Breast epithelium (tissue), 4 donors: ENCODE data around the gene BRCC3. TPM values are rescaled to one million over a fixed set of nuclear protein-coding genes. Genes with fewer than 3 reads are reported as not detected.
A peak's percentile ranks its signal among the peaks of the same experiment; 100 is the strongest.

Experiments used
- DNase-seq, 2 donors: peaks; one replicate each; pipeline ENCODE4 v3.0.0-alpha.2; 2019; ENCODE audit warnings: low spot score in 2 of 2
- H3K27ac ChIP-seq, 2 donors: fragments of 200-600 bp; sonication (generic) in 1 of 2; one replicate each; pipeline ENCODE4 v1.5.1; 2016 to 2019; ENCODE audit warnings: mild to moderate bottlenecking in 1 of 2
- H3K27me3 ChIP-seq, 2 donors: fragments of 200-600 bp; sonication (generic) in 1 of 2; one replicate each; pipeline versions ENCODE4 v1.5.1 to v1.6.0; 2017 to 2019; ENCODE audit warnings: control low read depth in 1 of 2, mild to moderate bottlenecking in 1 of 2
- H3K36me3 ChIP-seq: fragments of 200-600 bp; one replicate; pipeline ENCODE4 v1.5.1; 2019
- H3K4me1 ChIP-seq, 2 donors: fragments of 200-600 bp; sonication (generic); one replicate each; pipeline ENCODE4 v1.5.1; 2016 to 2019; ENCODE audit warnings: control low read depth in 1 of 2
- H3K4me3 ChIP-seq, 3 donors: fragments of 200-600 bp; sonication (generic); 1 replicate in 2 of 3; 2 replicates in 1 of 3; pipeline ENCODE4 v1.5.1; 2016 to 2019; ENCODE audit warnings: mild to moderate bottlenecking in 3 of 3, moderate library complexity in 2 of 3
- H3K9me3 ChIP-seq, 2 donors: fragments of 200-600 bp; sonication (generic) in 1 of 2; one replicate each; pipeline ENCODE4 v1.5.1; 2016 to 2019; ENCODE audit warnings: control low read depth in 1 of 2
- CTCF ChIP-seq, 3 donors: fragments of 450-650 bp; IDR thresholded peaks; one replicate each; pipeline ENCODE4 v1.5.1; 2016 to 2017; ENCODE audit warnings: antibody characterized with exemption in 3 of 3, mild to moderate bottlenecking in 3 of 3, moderate library complexity in 3 of 3
- POLR2A ChIP-seq: fragments of 450-650 bp; IDR thresholded peaks from one replicate; pipeline ENCODE4 v1.6.1; 2016; ENCODE audit warnings: antibody characterized with exemption, mild to moderate bottlenecking, moderate library complexity
- POLR2AphosphoS5 ChIP-seq, 3 donors: sonication (generic); formaldehyde crosslinking; IDR thresholded peaks; one replicate each; pipeline ENCODE4 v1.6.1; 2017; ENCODE audit warnings: antibody characterized with exemption in 3 of 3
- intact Hi-C: fragments of 100-400 bp; cut with DNase I; formaldehyde crosslinking; loops from one replicate; pipeline ENCODE4 v1.15.1; 2023; ENCODE audit warnings: low total_unique reads
- total RNA-seq, 3 donors: library from RNA; depleted of rRNA; stranded (reverse); fragments of >200 nt; gene quantifications; one replicate each; pipeline ENCODE4 v1.1.0, GENCODE V29; 2016

BRCC3 gene
- 10 to 100 TPM; 12.8 to 16.0 (median 13.1) TPM for total RNA-seq

- intact Hi-C loops, result no loop called here
- no peaks in the 10 kb centered on the region for H3K36me3 ChIP-seq
- peak; percentile 62 to 72 for DNase-seq
Observed at GRCh38 chrX:155070975-155071693, at the start of gene BRCC3, which contains the start of the genes CMC4 and MTCP1. Gene BRCC3 (plus strand): TSS chrX:155071508. CDS start chrX:155071528, 20 bp downstream. Gene CMC4 (minus strand): TSS chrX:155071136. CDS start chrX:155064023, 7,113 bp downstream. Gene MTCP1 (minus strand): TSS chrX:155071136. CDS start chrX:155066010, 5,126 bp downstream.

GRCh38 chrX:155022585-155022984, 48.7 kb upstream of the BRCC3 start, which contains the start of gene F8:
Gene F8 (minus strand): TSS chrX:155022723. CDS start chrX:155022552, 171 bp downstream.
- H3K4me3 ChIP-seq, result no peak within 1 kb of the TSS
- H3K27ac ChIP-seq, result no peak within 1 kb of the TSS
- intact Hi-C loops, result no loop called here

More at GRCh38 chrX:155070975-155071693, at the start of gene BRCC3, which contains the start of the genes CMC4 and MTCP1:
- Histone ChIP-seq H3K9me3 (no peaks in the 10 kb centered on the region), H3K4me1 (no peaks in the 10 kb centered on the region), H3K27ac (peak within 1 kb of the TSS; percentile 81 to 89), H3K4me3 (peak within 1 kb of the TSS; percentile 54 to 78 (median 57)), H3K27me3 (no peaks in the 10 kb centered on the region)
- TF ChIP-seq POLR2A (peak; percentile 36), POLR2AphosphoS5 (IDR thresholded peaks at IDR 0.05) (peak in 2 of 3 donors; percentile 20 to 23), CTCF (IDR thresholded peaks at IDR 0.05) (no peak)

GRCh38 chrX:155023907-155024833, 47.1 kb upstream of the BRCC3 start:
- Histone ChIP-seq H3K9me3 (no peaks in the 10 kb centered on the region), H3K27ac (no peak overlapping the region), H3K4me3 (no peak overlapping the region), H3K36me3 (no peaks in the 10 kb centered on the region), H3K4me1 (no peaks in the 10 kb centered on the region), H3K27me3 (no peaks in the 10 kb centered on the region)
- intact Hi-C loops, result no loop called here
- no peak for DNase-seq
- TF ChIP-seq CTCF (IDR thresholded peaks at IDR 0.05), result no peak
- TF ChIP-seq POLR2A, result no peak
- no peak for TF ChIP-seq POLR2AphosphoS5 (IDR thresholded peaks at IDR 0.05)

More at GRCh38 chrX:155022585-155022984, 48.7 kb upstream of the BRCC3 start, which contains the start of gene F8:
- H3K9me3 ChIP-seq, result no peaks in the 10 kb centered on the region
- no peak for DNase-seq
- TF ChIP-seq CTCF (IDR thresholded peaks at IDR 0.05) (no peak), POLR2A (no peak), POLR2AphosphoS5 (IDR thresholded peaks at IDR 0.05) (no peak)
- H3K36me3 ChIP-seq, result no peaks in the 10 kb centered on the region
- no peaks in the 10 kb centered on the region for H3K4me1 ChIP-seq
- no peaks in the 10 kb centered on the region for H3K27me3 ChIP-seq

GRCh38 chrX:155026420-155026726, 44.9 kb upstream of the BRCC3 start:
- TF ChIP-seq CTCF (IDR thresholded peaks at IDR 0.05) (no peak), POLR2AphosphoS5 (IDR thresholded peaks at IDR 0.05) (no peak), POLR2A (no peak)
- H3K27ac ChIP-seq, result peak overlapping the region; percentile 95 to 99
- H3K9me3 ChIP-seq, result no peaks in the 10 kb centered on the region
- intact Hi-C loops, result loop anchor here (2.0 kb wide), 1 partner anchor 110 kb away; no protein-coding TSS in a partner anchor
- no peaks in the 10 kb centered on the region for H3K36me3 ChIP-seq
- H3K4me1 ChIP-seq, result no peaks in the 10 kb centered on the region
- H3K4me3 ChIP-seq, result peak overlapping the region; percentile 55 to 83 (median 65)
- no peaks in the 10 kb centered on the region for H3K27me3 ChIP-seq
- no peak for DNase-seq
